HG03520 (cell line): ENCODE measurements around the gene ZFTA.
"Not testable (repeated sequence)": the region's sequence is repeated elsewhere in the genome, so short reads cannot be mapped to it uniquely, and the experiment has no call there.

Source experiments
- ATAC-seq: cut with Tn5 transposase; IDR thresholded peaks from one replicate; pipeline ENCODE4 v1.9.1; 2021; ENCODE audit warnings: mild to moderate bottlenecking, moderate library complexity; ENCODE audit not compliant: unreplicated experiment

ZFTA gene

DNA sequence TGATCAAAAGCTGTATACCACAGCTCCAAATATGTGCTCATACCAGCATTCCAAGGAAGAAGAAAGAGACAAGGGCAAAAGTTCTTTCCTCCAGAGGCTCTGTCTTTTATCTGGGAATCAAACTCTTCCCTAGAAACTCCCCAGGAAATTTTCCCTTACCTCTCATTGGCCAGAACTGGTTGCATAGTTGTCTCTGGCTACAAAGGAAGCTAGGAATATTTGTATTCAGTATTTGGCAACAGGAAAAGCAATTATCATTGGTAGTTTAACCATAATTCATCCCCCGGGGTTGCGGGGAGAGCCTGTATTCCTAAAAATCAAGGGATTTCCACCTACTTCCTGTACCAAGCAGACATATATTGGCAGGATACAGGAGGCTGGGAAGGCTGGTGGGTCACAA, 10.5 kb upstream of the ZFTA start:
- ATAC-seq = no peak

GRCh38 chr11:63775191-63775590, 6.6 kb upstream of the ZFTA start:
- no peak for ATAC-seq

DNA sequence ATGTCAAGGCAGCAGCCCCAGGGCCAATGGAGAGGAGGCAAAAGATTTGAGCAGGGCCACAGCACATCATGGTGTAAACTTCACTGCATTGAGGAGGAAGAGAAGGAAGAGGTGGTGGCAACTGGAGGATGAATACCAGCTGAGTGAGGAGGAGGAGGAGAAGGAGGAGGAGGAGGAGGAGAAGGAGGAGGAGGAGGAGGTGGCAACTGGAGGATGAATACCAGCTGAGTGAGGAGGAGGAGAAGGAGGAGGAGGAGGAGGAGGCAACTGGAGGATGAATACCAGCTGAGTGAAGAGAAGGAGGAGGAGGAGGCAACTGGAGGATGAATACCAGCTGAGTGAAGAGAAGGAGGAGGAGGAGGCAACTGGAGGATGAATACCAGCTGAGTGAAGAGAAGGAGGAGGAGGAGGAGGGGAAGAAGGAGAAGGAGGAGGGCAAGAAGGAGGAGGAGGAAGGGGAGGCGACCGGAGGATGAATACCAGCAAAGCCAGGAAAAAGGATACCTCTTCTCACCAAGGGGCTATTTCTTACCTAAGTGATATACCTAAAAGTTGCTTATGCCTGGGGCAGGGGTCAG, 3.3 kb upstream of the ZFTA start:
- not testable (repeated sequence) for ATAC-seq

- ATAC-seq = no peak
These were observed 2.2 kb upstream of the ZFTA start for GRCh38 chr11:63770763-63771162.

GRCh38 chr11:63769714-63770455, 1.3 kb upstream of the ZFTA start:
- ATAC-seq = no peak

GRCh38 chr11:63769042-63769713, 603 bp upstream of the ZFTA start:
- ATAC-seq = peak; percentile 30

GRCh38 chr11:63767565-63768236, 874 bp downstream of the ZFTA start:
- no peak for ATAC-seq

GRCh38 chr11:63767267-63767564, 1.4 kb downstream of the ZFTA start:
- no peak for ATAC-seq

- no peak for ATAC-seq
These were observed 1.9 kb downstream of the ZFTA start for GRCh38 chr11:63766531-63767235.

DNA sequence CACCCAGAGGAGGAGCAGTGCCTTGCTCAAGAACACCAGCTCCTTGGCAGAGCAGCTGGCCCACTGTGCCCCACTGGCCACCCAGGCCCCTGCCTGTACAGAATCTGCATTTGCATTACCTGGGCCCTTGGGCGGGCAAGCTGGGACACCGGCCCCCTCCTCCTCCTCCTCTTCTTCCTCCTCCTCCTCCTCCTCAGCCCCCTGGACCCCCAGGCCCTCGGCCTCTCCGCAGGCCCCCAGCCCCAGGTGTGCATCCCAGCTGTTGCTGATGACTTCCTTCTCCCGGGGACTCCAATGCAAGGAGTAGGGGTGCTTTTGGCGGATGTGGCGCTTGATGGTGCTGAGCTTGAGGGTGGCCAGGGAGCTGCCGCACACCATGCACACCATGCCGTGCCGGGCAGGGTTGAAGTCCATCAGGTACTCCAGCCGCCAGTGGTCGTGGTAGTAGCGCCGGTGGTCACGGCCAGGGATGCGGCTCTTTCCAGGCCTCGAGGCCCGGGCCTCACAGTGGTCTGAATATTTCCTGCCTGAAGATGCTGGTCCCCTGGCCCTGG, 2.8 kb downstream of the ZFTA start:
- no peak for ATAC-seq

- no peak for ATAC-seq
These were observed 3.6 kb downstream of the ZFTA start for GRCh38 chr11:63764679-63765647.

DNA sequence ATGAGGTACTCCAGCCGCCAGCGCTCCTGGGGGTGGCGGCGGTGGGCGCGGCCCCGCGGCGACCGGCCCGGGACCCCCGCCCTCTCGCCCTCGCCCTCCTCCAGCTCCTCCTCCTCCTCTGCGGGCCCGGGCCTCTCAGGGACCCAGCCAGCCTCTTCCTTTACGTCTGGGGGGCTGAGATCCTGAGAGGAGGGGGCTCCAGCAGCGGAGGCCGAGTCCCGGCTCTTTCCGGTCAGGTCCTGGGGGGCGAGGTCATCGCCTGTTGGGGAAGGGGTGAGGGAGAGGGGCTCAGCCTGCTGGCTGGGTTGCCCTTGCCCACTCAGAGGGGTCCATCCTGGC, 4.3 kb downstream of the ZFTA start:
- ATAC-seq = no peak

GRCh38 chr11:63763496-63764339, 4.9 kb downstream of the ZFTA start:
- no peak for ATAC-seq

- ATAC-seq = no peak
These were observed 5.7 kb downstream of the ZFTA start for GRCh38 chr11:63762654-63763495.

DNA sequence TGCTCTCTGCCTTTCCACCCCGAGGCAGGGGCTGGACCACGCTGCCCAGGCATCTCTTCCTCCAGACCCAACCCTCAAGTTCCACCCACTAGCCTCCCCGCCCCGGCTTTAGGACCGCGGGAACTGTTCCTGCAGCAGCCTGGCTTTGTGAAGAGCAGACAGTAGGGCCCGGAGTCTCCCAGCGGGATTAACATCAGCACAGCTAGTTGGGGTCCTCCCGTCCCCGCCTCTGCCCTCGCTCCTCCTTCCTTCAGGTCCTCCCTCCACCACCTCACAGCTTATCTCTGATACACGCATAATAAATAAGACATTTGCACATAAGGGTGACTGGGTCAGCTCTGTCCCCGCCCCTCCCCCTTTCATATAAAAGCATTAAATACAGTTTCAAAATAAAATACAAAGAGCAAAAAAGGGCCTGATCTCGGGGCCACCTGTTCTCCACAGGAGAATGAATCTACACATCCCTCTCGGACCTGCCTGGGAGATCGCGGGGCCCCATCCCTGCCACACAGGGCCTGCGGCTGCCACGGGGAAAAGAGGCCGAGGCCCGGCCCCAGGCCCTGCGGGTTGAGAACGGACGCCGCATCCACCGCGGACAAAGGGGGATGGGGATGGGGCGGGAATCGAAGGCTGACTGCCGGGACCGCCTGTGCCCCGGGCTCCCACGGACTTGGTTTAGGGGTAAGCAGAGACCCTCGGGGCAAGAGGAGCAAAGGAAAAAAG, 6.5 kb downstream of the ZFTA start:
- no peak for ATAC-seq

DNA sequence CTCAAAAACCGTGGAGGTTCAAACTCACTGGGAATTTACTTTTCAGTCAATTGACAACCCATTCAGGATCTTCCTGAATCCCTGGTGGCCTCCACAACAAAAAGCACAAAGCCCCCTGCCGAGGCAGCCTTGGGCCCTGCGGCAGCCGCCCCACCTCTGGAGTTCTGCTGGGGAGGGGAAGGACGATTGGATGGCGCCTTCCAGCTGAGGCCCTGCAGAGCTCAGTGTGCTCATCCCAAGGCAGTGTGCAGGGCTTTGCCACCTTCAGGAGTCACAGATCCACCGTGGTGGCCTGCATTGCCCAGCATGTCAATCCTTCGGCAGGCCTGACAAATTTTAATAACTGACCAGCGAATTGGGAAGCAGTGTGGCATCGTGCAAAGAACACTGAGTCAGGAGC, 7.4 kb downstream of the ZFTA start:
- no peak for ATAC-seq

GRCh38 chr11:63760487-63761079, 8.0 kb downstream of the ZFTA start:
- ATAC-seq = no peak
